ENCODE data around the gene TTC39A.

DNA sequence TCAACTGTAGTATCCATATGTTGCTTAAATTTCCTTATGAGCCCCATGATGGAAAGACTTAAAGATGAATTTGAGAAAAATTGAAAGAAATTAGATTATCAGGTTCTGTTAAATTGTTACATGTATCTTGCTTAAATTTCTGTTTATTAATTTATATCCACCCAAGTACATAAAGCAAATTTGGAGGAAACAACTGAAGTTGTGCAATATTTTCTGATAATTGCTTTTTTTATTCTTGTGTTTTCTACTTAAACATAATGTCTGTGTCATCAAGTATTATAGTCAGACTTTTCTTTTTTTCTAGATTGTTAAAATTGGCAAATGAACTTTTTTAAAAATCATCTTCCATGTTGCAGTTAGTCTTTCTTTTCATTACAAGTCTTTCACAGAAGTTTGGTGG is 57.4 kb downstream of the TTC39A start:
- TF ChIP-seq, protein P1, sequence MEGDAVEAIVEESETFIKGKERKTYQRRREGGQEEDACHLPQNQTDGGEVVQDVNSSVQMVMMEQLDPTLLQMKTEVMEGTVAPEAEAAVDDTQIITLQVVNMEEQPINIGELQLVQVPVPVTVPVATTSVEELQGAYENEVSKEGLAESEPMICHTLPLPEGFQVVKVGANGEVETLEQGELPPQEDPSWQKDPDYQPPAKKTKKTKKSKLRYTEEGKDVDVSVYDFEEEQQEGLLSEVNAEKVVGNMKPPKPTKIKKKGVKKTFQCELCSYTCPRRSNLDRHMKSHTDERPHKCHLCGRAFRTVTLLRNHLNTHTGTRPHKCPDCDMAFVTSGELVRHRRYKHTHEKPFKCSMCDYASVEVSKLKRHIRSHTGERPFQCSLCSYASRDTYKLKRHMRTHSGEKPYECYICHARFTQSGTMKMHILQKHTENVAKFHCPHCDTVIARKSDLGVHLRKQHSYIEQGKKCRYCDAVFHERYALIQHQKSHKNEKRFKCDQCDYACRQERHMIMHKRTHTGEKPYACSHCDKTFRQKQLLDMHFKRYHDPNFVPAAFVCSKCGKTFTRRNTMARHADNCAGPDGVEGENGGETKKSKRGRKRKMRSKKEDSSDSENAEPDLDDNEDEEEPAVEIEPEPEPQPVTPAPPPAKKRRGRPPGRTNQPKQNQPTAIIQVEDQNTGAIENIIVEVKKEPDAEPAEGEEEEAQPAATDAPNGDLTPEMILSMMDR (IDR thresholded peaks at IDR 0.05; ENCODE audit: insufficient read depth, low read length, poor library complexity, severe bottlenecking), result no peak
- no peak for TF ChIP-seq EZH2phosphoT487 (conservative IDR thresholded peaks at IDR 0.05; ENCODE audit: low read length)
